Measurements from ENCODE around the gene DDAH1. TPM values are rescaled to one million over a fixed set of nuclear protein-coding genes. Genes with fewer than 3 reads are reported as not detected.

The DDAH1 gene
- total RNA-seq, 1 experiment from 2014 or later = 36.3 TPM

DNA sequence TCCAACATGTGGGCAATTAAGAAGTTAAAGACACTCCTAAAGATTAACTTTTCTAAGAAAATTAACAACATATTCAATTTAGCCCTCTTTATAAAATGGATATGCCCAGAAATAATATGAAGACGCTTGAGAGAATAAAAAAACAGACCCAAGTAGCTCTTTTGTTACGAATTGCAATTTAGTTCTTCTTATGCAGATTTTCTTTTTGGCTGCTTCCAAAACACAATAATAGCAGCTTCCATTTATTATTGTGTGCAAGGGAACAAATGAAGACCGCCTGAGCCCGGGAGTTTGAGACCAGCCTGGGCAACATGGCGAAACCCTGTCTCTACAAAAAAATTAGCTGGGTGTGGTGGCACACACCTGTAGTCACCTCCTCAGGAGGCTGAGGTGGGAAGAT, 138.1 kb downstream of the DDAH1 start:
- WGBS (ENCODE audit: extremely low coverage, insufficient read length, low lambda C conversion rate) = no CpG with 5 or more reads among the region's 5 CpGs
- no peak overlapping the region for H3K14ac ChIP-seq (ENCODE audit: insufficient read depth, low read length)
- Mint-ChIP-seq H3K27ac (no peak overlapping the region), H3K4me1 (peaks cover 41 to 53% of the 10 kb centered on the region in 2 experiments), H3K4me3 (no peak overlapping the region), H3K9me3 (peaks cover 0 to 2% of the 10 kb centered on the region in 2 experiments; a peak in 1 of 5 replicates), H3K27me3 (ENCODE audit: low read depth) (no peaks in the 10 kb centered on the region), H3K36me3 (ENCODE audit: insufficient read depth in 1 of 3, low read depth in 3 of 3) (peaks cover 0 to 3% (median 0%) of the 10 kb centered on the region in 3 experiments; a peak in 1 of 7 replicates)
- H2BK15ac ChIP-seq (ENCODE audit: low read depth, low read length) = no peak overlapping the region
- H3K23me2 ChIP-seq (ENCODE audit: insufficient read length, low read depth, low read length, poor library complexity, severe bottlenecking) = no peaks in the 10 kb centered on the region
- H3K27me3 ChIP-seq (ENCODE audit: insufficient read depth, low read length) = no peaks in the 10 kb centered on the region
- no peak overlapping the region for H3K4me2 ChIP-seq (ENCODE audit: insufficient read depth, insufficient read length, low read length)
- no peak overlapping the region for H2BK12ac ChIP-seq (ENCODE audit: insufficient read length, low read depth, low read length)
- no peak overlapping the region for H3K9ac ChIP-seq (ENCODE audit: extremely low read depth, insufficient read length, low read length)
- no peak overlapping the region for H3T11ph ChIP-seq (ENCODE audit: low read length)
- H3K79me1 ChIP-seq (ENCODE audit: insufficient read depth, low read depth, low read length, poor library complexity, severe bottlenecking) = no peaks in the 10 kb centered on the region
- H3K56ac ChIP-seq (ENCODE audit: insufficient read length, low read depth, low read length) = no peak overlapping the region
- H4K91ac ChIP-seq (ENCODE audit: insufficient read length, low read depth, low read length) = no peak overlapping the region
- H4K5ac ChIP-seq (ENCODE audit: insufficient read length, low read depth, low read length) = no peak overlapping the region
- TF ChIP-seq, protein P1, sequence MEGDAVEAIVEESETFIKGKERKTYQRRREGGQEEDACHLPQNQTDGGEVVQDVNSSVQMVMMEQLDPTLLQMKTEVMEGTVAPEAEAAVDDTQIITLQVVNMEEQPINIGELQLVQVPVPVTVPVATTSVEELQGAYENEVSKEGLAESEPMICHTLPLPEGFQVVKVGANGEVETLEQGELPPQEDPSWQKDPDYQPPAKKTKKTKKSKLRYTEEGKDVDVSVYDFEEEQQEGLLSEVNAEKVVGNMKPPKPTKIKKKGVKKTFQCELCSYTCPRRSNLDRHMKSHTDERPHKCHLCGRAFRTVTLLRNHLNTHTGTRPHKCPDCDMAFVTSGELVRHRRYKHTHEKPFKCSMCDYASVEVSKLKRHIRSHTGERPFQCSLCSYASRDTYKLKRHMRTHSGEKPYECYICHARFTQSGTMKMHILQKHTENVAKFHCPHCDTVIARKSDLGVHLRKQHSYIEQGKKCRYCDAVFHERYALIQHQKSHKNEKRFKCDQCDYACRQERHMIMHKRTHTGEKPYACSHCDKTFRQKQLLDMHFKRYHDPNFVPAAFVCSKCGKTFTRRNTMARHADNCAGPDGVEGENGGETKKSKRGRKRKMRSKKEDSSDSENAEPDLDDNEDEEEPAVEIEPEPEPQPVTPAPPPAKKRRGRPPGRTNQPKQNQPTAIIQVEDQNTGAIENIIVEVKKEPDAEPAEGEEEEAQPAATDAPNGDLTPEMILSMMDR (conservative IDR thresholded peaks at IDR 0.05) = no peak
- no peak for DNase-seq
- H2BK20ac ChIP-seq (ENCODE audit: low read depth, low read length, poor library complexity, severe bottlenecking) = no peak overlapping the region
- no peak overlapping the region for H2AK5ac ChIP-seq (ENCODE audit: insufficient read length, low read length)
- no peaks in the 10 kb centered on the region for H4K20me1 ChIP-seq (ENCODE audit: control insufficient read depth, insufficient read depth, insufficient read length)
- H3K79me2 ChIP-seq (ENCODE audit: insufficient read depth, low read length) = peaks cover 2% of the 10 kb centered on the region; the same call in 1 of the 2 replicates
- H2BK5ac ChIP-seq (ENCODE audit: insufficient read length, low read length) = no peak overlapping the region
- no peak overlapping the region for H3K18ac ChIP-seq (ENCODE audit: insufficient read length, low read depth, low read length)
- H2BK120ac ChIP-seq (ENCODE audit: low read depth, low read length, poor library complexity, severe bottlenecking) = no peak overlapping the region
- no peaks in the 10 kb centered on the region for H3K9me3 ChIP-seq (ENCODE audit: control insufficient read depth, low read depth, low read length)
- H2AFZ ChIP-seq (ENCODE audit: low read length) = no peak overlapping the region
- H3K27ac ChIP-seq (ENCODE audit: insufficient read length, low read depth, low read length) = no peak overlapping the region
- H3K4me1 ChIP-seq (ENCODE audit: insufficient read depth, low read length) = peaks cover 20% of the 10 kb centered on the region
- H3K23ac ChIP-seq (ENCODE audit: insufficient read length, low read depth, low read length) = no peak overlapping the region
- no peak overlapping the region for H3K4ac ChIP-seq (ENCODE audit: low read depth, low read length)
- H4K8ac ChIP-seq (replicated peaks; ENCODE audit: insufficient read length, low read depth, low read length) = no peak overlapping the region

Measured in H9 (cell line).